GM21526 (cell line): Measurements from ENCODE around the gene MUC5AC.
"Not testable (repeated sequence)": the region's sequence is repeated elsewhere in the genome, so short reads cannot be mapped to it uniquely, and the experiment has no call there.

Experiments
- ATAC-seq: cut with Tn5 transposase; IDR thresholded peaks from one replicate; pipeline ENCODE4 v1.9.1; 2021; ENCODE audit warnings: moderate library complexity; ENCODE audit not compliant: unreplicated experiment, low FRiP score

Gene MUC5AC

DNA sequence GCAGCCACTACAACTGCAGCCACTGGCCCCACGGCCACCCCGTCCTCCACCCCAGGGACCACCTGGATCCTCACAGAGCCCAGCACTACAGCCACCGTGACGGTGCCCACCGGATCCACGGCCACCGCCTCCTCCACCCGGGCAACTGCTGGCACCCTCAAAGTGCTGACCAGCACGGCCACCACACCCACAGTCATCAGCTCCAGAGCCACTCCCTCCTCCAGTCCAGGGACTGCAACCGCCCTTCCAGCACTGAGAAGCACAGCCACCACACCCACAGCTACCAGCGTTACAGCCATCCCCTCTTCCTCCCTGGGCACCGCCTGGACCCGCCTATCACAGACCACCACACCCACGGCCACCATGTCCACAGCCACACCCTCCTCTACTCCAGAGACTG, 88.5 kb downstream of the MUC5AC start:
- ATAC-seq: not testable (repeated sequence)

GRCh38 chr11:1247026-1247425, 89.3 kb downstream of the MUC5AC start:
- not testable (repeated sequence) for ATAC-seq

GRCh38 chr11:1248951-1249350, 91.2 kb downstream of the MUC5AC start:
- ATAC-seq: not testable (repeated sequence)

GRCh38 chr11:1250411-1250810, 92.7 kb downstream of the MUC5AC start:
- ATAC-seq: not testable (repeated sequence)
